ENCODE measurements around the gene PRPF19. TPM values are rescaled to one million over a fixed set of nuclear protein-coding genes. Genes with fewer than 3 reads are reported as not detected.
A peak's percentile ranks its signal among the peaks of the same experiment; 100 is the strongest.

Gene PRPF19
- total and polyA plus RNA-seq, 9 of the 15 experiments (the other 6 are each of a cell fraction or from before 2014, with no cell fraction given): 9.4 to 212 (median 73.2) TPM

GRCh38 chr11:60928563-60929001, 22.2 kb upstream of the PRPF19 start:
- DNase-seq (ENCODE audit: extremely low read depth in 1 of 4, low spot score in 3 of 4) (no peak), FAIRE-seq (no peak), ATAC-seq (no peak)
- intact Hi-C loops (cut with micrococcal nuclease): no loop called here
- H3K9me3 ChIP-seq (replicated peaks; ENCODE audit: control insufficient read depth, insufficient read depth, low read depth, low read length): no peaks in the 10 kb centered on the region
- peak in 1 of 2 experiments; percentile 37; a peak in 1 of 4 replicates for TF ChIP-seq NRF1 (conservative IDR thresholded peaks at IDR 0.05 in 1 of 2, IDR thresholded peaks at IDR 0.05 in 1 of 2)
- TF ChIP-seq L3MBTL2 (IDR thresholded peaks at IDR 0.05): no peak
- no peak overlapping the region for H3K4me3 ChIP-seq
- H4K20me1 ChIP-seq (replicated peaks; ENCODE audit: control insufficient read depth, insufficient read depth, low read length): 0 out of 2 replicates have a peak, but pooled peaks cover 10% of the 10 kb centered on the region
- peak overlapping the region in 1 of 2 experiments; percentile 17; a peak in 1 of 4 replicates for H3K9ac ChIP-seq (ENCODE audit: insufficient read depth in 1 of 2, low read depth in 2 of 2, low read length in 2 of 2)
- no peaks in the 10 kb centered on the region for H3K79me2 ChIP-seq (ENCODE audit: control insufficient read depth, insufficient read depth, low read length)
- H3K27ac ChIP-seq (ENCODE audit: extremely low read depth, low read depth, low read length): no peak overlapping the region
- WGBS (ENCODE audit: insufficient coverage, low coverage, missing lambda C conversion rate): 16% methylated on average over 15 of the region's 20 CpGs
- H3K27me3 ChIP-seq (ENCODE audit: control insufficient read depth in 2 of 2, insufficient read depth in 2 of 2, low read length in 2 of 2): peaks cover 64 to 88% of the 10 kb centered on the region in 2 experiments
- CTCF ChIA-PET (ENCODE audit: low intra/inter-chr PET ratio): no interaction called here
- no peak overlapping the region for H2AFZ ChIP-seq (ENCODE audit: low read depth, low read length)
- H3K4me1 ChIP-seq (replicated peaks in 1 of 2; ENCODE audit: control insufficient read depth in 2 of 2, insufficient read depth in 2 of 2, low read length in 2 of 2): peaks cover 0 to 27% of the 10 kb centered on the region in 2 experiments; a peak in 3 of 5 replicates
- H3K36me3 ChIP-seq (ENCODE audit: control insufficient read depth, insufficient read depth, low read length): no peaks in the 10 kb centered on the region
- H3K4me2 ChIP-seq (ENCODE audit: insufficient read depth, low read length): no peak overlapping the region
- in situ Hi-C loops (cut with MboI): no loop called here
- no TSS peak for BruUV-seq (replicated peaks)
- H3K9me1 ChIP-seq (ENCODE audit: control insufficient read depth, insufficient read depth, low read length): no peaks in the 10 kb centered on the region
- POLR2A ChIA-PET: interaction anchor here (0.9 to 1.5 kb wide), 3 partner anchors 12 to 15 kb away, joined by 3 to 6 read pairs (median 5); partner anchors contain the start of gene TMEM109

GRCh38 chr11:60927600-60927999, 21.2 kb upstream of the PRPF19 start:
- ATAC-seq: no peak
- CTCF ChIA-PET (ENCODE audit: low intra/inter-chr PET ratio): interaction anchor here (0.6 kb wide), 1 partner anchor 12 kb away, joined by 3 read pairs; no protein-coding TSS in a partner anchor
- in situ Hi-C loops (cut with MboI) (no loop called here), intact Hi-C loops (cut with micrococcal nuclease) (no loop called here)
- Histone ChIP-seq H3K9me3 (replicated peaks; ENCODE audit: control insufficient read depth, insufficient read depth, low read depth, low read length) (no peaks in the 10 kb centered on the region), H3K79me2 (ENCODE audit: control insufficient read depth, insufficient read depth, low read length) (no peaks in the 10 kb centered on the region), H3K27ac (ENCODE audit: extremely low read depth, low read depth, low read length) (no peak overlapping the region), H3K4me3 (no peak overlapping the region), H4K20me1 (replicated peaks; ENCODE audit: control insufficient read depth, insufficient read depth, low read length) (0 out of 2 replicates have a peak, but pooled peaks cover 10% of the 10 kb centered on the region), H3K4me2 (ENCODE audit: insufficient read depth, low read length) (no peak overlapping the region), H3K4me1 (replicated peaks in 1 of 2; ENCODE audit: control insufficient read depth in 2 of 2, insufficient read depth in 2 of 2, low read length in 2 of 2) (peaks cover 0 to 25% of the 10 kb centered on the region in 2 experiments; a peak in 3 of 5 replicates), H3K36me3 (ENCODE audit: control insufficient read depth, insufficient read depth, low read length) (peaks cover 8% of the 10 kb centered on the region; the same call in 2 of the 3 replicates), H2AFZ (ENCODE audit: low read depth, low read length) (no peak overlapping the region), H3K9ac (ENCODE audit: insufficient read depth in 1 of 2, low read depth in 2 of 2, low read length in 2 of 2) (no peak overlapping the region), H3K27me3 (ENCODE audit: control insufficient read depth in 2 of 2, insufficient read depth in 2 of 2, low read length in 2 of 2) (peaks cover 56 to 79% of the 10 kb centered on the region in 2 experiments), H3K9me1 (ENCODE audit: control insufficient read depth, insufficient read depth, low read length) (no peaks in the 10 kb centered on the region)
- DNase-seq (ENCODE audit: extremely low read depth in 1 of 4, low spot score in 3 of 4): no peak
- BruUV-seq (replicated peaks): no TSS peak
- 10% methylated on average over 14 of the region's 16 CpGs for WGBS (ENCODE audit: insufficient coverage, low coverage, missing lambda C conversion rate)
- no peak for FAIRE-seq
- POLR2A ChIA-PET: interaction anchor here (0.5 to 1.9 kb wide), 4 partner anchors 12 to 212 kb away, joined by 3 to 7 read pairs (median 4); partner anchors contain the start of gene TMEM109
- TF ChIP-seq BHLHE40 (IDR thresholded peaks at IDR 0.05; ENCODE audit: low read length) (no peak), TEAD2 (tag; IDR thresholded peaks at IDR 0.05) (no peak), KDM5B (IDR thresholded peaks at IDR 0.05; ENCODE audit: insufficient replicate concordance, low read depth, low read length) (no peak), FOXO4 (CRISPR knock-in tag; IDR thresholded peaks at IDR 0.05) (no peak), MBD2 (IDR thresholded peaks at IDR 0.05; ENCODE audit: borderline replicate concordance, low read depth) (no peak), TBL1XR1 (IDR thresholded peaks at IDR 0.05; ENCODE audit: low read length in 2 of 2) (no peak), ZBTB8A (IDR thresholded peaks at IDR 0.05; ENCODE audit: partially characterized antibody) (no peak), FOXK2 (conservative IDR thresholded peaks at IDR 0.05 in 1 of 2, IDR thresholded peaks at IDR 0.05 in 1 of 2; ENCODE audit: low read depth in 2 of 2) (no peak), MYBL2 (IDR thresholded peaks at IDR 0.05; ENCODE audit: low read depth) (no peak), MYBL2 (CRISPR knock-in tag; IDR thresholded peaks at IDR 0.05; ENCODE audit: borderline replicate concordance) (no peak), DIDO1 (tag; IDR thresholded peaks at IDR 0.05; ENCODE audit: low read depth) (no peak)
